ENCODE results near the gene CNPY4.

DNA sequence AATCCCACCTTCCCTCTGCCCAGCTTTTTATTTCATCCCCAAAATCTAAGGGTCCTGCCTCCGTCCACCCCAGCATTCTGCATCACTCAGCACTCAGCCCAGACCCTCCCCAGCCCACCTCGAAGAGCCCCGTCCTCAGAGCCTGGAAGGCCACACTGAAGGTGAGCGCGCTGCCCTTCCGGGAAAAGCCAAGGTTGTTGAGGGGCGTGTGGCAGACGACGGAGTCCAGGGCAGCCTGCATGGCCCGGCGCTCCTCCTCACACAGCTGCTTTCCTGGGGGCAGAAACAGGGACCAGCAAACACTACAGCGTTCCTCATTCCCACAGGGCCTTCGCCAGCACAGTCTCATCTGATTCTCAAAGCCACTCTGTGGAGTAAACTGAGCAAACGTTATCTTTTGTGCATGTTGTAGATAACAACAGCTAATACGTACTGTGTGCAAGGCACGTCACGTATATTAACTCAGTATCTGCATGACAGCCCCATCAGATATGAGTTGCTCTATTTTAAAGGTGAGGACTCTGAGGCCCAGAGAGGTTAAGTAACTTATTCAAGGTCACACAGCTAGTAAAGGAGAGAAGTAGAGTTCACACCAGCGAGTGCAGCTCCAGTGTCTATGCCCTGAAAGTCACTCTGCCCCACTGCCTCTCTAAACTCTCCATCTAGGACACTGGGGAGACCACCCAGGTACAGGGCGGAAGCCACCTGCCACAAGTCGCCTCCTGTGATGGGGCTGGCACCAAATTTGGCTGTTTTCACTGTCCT is 36.3 kb downstream of the CNPY4 start:
- no peak for TF ChIP-seq POLR2A (IDR thresholded peaks at IDR 0.05; ENCODE audit: low read depth, low read length)
- TF ChIP-seq, protein P1, sequence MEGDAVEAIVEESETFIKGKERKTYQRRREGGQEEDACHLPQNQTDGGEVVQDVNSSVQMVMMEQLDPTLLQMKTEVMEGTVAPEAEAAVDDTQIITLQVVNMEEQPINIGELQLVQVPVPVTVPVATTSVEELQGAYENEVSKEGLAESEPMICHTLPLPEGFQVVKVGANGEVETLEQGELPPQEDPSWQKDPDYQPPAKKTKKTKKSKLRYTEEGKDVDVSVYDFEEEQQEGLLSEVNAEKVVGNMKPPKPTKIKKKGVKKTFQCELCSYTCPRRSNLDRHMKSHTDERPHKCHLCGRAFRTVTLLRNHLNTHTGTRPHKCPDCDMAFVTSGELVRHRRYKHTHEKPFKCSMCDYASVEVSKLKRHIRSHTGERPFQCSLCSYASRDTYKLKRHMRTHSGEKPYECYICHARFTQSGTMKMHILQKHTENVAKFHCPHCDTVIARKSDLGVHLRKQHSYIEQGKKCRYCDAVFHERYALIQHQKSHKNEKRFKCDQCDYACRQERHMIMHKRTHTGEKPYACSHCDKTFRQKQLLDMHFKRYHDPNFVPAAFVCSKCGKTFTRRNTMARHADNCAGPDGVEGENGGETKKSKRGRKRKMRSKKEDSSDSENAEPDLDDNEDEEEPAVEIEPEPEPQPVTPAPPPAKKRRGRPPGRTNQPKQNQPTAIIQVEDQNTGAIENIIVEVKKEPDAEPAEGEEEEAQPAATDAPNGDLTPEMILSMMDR (IDR thresholded peaks at IDR 0.05; ENCODE audit: extremely low read depth in 1 of 2, insufficient read depth in 1 of 2, low read depth in 1 of 2, low read length in 2 of 2): no peak
- TF ChIP-seq EZH2 (IDR thresholded peaks at IDR 0.05; ENCODE audit: borderline replicate concordance, low read depth, low read length, severe bottlenecking): no peak
- TF ChIP-seq JUN (IDR thresholded peaks at IDR 0.05; ENCODE audit: borderline replicate concordance, insufficient read depth, insufficient read length, low read depth): no peak
- TF ChIP-seq, protein P2, sequence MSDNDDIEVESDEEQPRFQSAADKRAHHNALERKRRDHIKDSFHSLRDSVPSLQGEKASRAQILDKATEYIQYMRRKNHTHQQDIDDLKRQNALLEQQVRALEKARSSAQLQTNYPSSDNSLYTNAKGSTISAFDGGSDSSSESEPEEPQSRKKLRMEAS (IDR thresholded peaks at IDR 0.05; ENCODE audit: insufficient read depth, insufficient read length): no peak
- TF ChIP-seq POLR2AphosphoS5 (IDR thresholded peaks at IDR 0.05; ENCODE audit: insufficient read depth, low read depth, low read length): no peak
